ENCODE results near the gene ASB16. TPM values are rescaled to one million over a fixed set of nuclear protein-coding genes. Genes with fewer than 3 reads are reported as not detected.

Gene ASB16
- total and polyA plus RNA-seq, 4 donors = 0.02 to 0.37 (median 0.08) TPM; not detected in 1

DNA sequence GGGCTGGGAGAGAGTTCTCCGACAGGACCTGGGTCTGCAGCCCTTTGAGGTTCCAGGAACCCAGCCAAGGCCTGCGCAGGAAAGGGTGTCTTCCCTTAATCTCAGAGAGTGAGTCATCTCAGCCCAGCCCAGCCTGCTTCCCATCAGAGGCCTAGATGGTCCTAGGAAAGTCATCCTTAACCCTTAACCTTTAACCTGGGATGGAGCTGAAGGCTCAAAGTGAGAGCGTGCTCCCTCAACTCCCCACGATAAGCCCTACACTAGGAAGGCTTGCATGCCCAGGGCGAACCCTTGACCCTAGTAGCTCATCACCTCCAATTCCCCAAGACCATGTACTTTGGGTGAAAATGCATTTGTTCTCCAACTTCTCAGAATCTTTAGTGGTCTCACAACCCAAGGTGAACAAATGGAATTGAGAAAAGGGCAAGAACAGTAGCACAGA lies 34.0 kb downstream of the ASB16 start:
- no peak overlapping the region for H3K27ac ChIP-seq (ENCODE audit: low read depth in 1 of 2, low read length in 2 of 2)
- TF ChIP-seq, protein P1, sequence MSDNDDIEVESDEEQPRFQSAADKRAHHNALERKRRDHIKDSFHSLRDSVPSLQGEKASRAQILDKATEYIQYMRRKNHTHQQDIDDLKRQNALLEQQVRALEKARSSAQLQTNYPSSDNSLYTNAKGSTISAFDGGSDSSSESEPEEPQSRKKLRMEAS (IDR thresholded peaks at IDR 0.05) = no peak
- TF ChIP-seq, protein P2, sequence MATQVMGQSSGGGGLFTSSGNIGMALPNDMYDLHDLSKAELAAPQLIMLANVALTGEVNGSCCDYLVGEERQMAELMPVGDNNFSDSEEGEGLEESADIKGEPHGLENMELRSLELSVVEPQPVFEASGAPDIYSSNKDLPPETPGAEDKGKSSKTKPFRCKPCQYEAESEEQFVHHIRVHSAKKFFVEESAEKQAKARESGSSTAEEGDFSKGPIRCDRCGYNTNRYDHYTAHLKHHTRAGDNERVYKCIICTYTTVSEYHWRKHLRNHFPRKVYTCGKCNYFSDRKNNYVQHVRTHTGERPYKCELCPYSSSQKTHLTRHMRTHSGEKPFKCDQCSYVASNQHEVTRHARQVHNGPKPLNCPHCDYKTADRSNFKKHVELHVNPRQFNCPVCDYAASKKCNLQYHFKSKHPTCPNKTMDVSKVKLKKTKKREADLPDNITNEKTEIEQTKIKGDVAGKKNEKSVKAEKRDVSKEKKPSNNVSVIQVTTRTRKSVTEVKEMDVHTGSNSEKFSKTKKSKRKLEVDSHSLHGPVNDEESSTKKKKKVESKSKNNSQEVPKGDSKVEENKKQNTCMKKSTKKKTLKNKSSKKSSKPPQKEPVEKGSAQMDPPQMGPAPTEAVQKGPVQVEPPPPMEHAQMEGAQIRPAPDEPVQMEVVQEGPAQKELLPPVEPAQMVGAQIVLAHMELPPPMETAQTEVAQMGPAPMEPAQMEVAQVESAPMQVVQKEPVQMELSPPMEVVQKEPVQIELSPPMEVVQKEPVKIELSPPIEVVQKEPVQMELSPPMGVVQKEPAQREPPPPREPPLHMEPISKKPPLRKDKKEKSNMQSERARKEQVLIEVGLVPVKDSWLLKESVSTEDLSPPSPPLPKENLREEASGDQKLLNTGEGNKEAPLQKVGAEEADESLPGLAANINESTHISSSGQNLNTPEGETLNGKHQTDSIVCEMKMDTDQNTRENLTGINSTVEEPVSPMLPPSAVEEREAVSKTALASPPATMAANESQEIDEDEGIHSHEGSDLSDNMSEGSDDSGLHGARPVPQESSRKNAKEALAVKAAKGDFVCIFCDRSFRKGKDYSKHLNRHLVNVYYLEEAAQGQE (IDR thresholded peaks at IDR 0.05) = no peak
- TF ChIP-seq, protein P3, sequence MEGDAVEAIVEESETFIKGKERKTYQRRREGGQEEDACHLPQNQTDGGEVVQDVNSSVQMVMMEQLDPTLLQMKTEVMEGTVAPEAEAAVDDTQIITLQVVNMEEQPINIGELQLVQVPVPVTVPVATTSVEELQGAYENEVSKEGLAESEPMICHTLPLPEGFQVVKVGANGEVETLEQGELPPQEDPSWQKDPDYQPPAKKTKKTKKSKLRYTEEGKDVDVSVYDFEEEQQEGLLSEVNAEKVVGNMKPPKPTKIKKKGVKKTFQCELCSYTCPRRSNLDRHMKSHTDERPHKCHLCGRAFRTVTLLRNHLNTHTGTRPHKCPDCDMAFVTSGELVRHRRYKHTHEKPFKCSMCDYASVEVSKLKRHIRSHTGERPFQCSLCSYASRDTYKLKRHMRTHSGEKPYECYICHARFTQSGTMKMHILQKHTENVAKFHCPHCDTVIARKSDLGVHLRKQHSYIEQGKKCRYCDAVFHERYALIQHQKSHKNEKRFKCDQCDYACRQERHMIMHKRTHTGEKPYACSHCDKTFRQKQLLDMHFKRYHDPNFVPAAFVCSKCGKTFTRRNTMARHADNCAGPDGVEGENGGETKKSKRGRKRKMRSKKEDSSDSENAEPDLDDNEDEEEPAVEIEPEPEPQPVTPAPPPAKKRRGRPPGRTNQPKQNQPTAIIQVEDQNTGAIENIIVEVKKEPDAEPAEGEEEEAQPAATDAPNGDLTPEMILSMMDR (IDR thresholded peaks at IDR 0.05; ENCODE audit: low read depth, low read length, missing input control) = no peak
- no peak for TF ChIP-seq JUND (IDR thresholded peaks at IDR 0.05)
- no peak for TF ChIP-seq RAD21 (IDR thresholded peaks at IDR 0.05)
- TF ChIP-seq, protein P4, sequence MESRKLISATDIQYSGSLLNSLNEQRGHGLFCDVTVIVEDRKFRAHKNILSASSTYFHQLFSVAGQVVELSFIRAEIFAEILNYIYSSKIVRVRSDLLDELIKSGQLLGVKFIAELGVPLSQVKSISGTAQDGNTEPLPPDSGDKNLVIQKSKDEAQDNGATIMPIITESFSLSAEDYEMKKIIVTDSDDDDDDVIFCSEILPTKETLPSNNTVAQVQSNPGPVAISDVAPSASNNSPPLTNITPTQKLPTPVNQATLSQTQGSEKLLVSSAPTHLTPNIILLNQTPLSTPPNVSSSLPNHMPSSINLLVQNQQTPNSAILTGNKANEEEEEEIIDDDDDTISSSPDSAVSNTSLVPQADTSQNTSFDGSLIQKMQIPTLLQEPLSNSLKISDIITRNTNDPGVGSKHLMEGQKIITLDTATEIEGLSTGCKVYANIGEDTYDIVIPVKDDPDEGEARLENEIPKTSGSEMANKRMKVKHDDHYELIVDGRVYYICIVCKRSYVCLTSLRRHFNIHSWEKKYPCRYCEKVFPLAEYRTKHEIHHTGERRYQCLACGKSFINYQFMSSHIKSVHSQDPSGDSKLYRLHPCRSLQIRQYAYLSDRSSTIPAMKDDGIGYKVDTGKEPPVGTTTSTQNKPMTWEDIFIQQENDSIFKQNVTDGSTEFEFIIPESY (IDR thresholded peaks at IDR 0.05) = no peak
- no peak for TF ChIP-seq EGR1 (IDR thresholded peaks at IDR 0.05; ENCODE audit: low read depth in 2 of 2)
- TF ChIP-seq SP1 (IDR thresholded peaks at IDR 0.05) = no peak
- TF ChIP-seq RXRA (IDR thresholded peaks at IDR 0.05) = no peak
- TF ChIP-seq TAF1 (conservative IDR thresholded peaks at IDR 0.05) = no peak
- DNase-seq (ENCODE audit: low spot score) = no peak
- H3K9me3 ChIP-seq (ENCODE audit: control insufficient read depth in 4 of 4, low read length in 3 of 4) = no peaks in the 10 kb centered on the region
- 72% methylated on average over 5 of the region's 5 CpGs for WGBS
- no peak overlapping the region for H3K4me3 ChIP-seq (ENCODE audit: low read depth in 1 of 3, low read length in 3 of 3)
- no peak overlapping the region for H3K9ac ChIP-seq (ENCODE audit: low read depth in 1 of 2, low read length in 2 of 2)
- H3K27me3 ChIP-seq (ENCODE audit: control insufficient read depth in 4 of 4, insufficient read depth in 4 of 4, low read length in 3 of 4) = no peaks in the 10 kb centered on the region
- peaks cover 1 to 23% (median 20%) of the 10 kb centered on the region in 4 donors for H3K36me3 ChIP-seq (ENCODE audit: control insufficient read depth in 4 of 4, insufficient read depth in 3 of 4, low read depth in 1 of 4, low read length in 3 of 4)
- peaks cover 0 to 11% (median 4%) of the 10 kb centered on the region in 4 donors for H3K4me1 ChIP-seq (ENCODE audit: control insufficient read depth in 4 of 4, insufficient read depth in 4 of 4, low read length in 3 of 4)

DNA sequence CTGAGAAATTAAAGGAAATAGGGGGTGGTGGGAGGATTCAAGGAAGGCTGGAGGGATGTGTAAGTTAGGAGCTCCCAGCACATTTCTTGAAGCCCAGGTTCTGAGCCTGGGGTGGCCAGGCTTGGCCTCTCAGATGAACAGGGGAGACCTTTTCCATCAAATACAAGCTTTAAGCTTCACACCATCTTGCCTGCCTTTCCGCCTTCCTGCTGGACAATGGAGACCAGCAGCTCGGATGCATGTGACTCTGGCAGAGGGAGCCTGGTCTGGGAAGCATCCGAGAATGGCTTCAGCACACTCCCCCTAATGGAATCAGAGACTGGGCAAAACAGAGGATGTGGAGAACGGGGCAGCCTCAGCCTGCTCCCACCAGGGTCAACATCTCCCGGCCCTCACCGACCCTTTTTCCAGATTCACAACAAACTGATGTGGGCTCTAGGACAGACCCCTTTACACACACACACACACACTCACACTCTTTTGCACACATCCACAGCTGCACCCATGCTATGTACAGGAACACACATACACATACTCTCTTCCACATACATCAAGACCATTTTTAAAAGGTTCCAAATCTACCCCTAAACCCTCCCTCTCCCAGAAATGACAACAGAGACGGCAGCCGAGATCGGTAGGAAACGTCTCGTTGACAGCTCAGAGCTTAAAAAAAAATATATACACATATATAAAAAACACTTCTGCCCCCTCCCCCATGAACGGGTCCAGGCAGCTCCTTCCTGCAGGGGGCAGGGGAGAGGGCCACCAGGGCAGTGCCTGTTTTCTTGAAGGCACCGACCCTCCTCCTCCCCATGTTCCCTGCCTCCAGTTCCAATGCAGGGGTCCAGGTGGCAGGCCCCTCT lies 35.7 kb downstream of the ASB16 start:
- no peak for DNase-seq (ENCODE audit: low spot score)
- TF ChIP-seq, protein P1 (IDR thresholded peaks at IDR 0.05) = no peak
- TF ChIP-seq, protein P3 (IDR thresholded peaks at IDR 0.05; ENCODE audit: low read depth, low read length, missing input control) = no peak
- no peak for TF ChIP-seq GABPA (IDR thresholded peaks at IDR 0.05 in 1 of 2, conservative IDR thresholded peaks at IDR 0.05 in 1 of 2)
- no peak for TF ChIP-seq EGR1 (IDR thresholded peaks at IDR 0.05; ENCODE audit: low read depth in 2 of 2)
- TF ChIP-seq RAD21 (IDR thresholded peaks at IDR 0.05) = no peak
- no peak for TF ChIP-seq HNF4G (IDR thresholded peaks at IDR 0.05)
- no peak for TF ChIP-seq FOXA1 (IDR thresholded peaks at IDR 0.05)
- TF ChIP-seq YY1 (IDR thresholded peaks at IDR 0.05) = no peak
- no peak for TF ChIP-seq HNF4A (conservative IDR thresholded peaks at IDR 0.05)
- TF ChIP-seq, protein P4 (IDR thresholded peaks at IDR 0.05) = no peak
- no peak for TF ChIP-seq FOXA2 (IDR thresholded peaks at IDR 0.05)
- no peak for TF ChIP-seq NR2F2 (IDR thresholded peaks at IDR 0.05)
- peaks cover 1 to 29% (median 23%) of the 10 kb centered on the region in 4 donors for H3K36me3 ChIP-seq (ENCODE audit: control insufficient read depth in 4 of 4, insufficient read depth in 3 of 4, low read depth in 1 of 4, low read length in 3 of 4)
- no peaks in the 10 kb centered on the region for H3K27me3 ChIP-seq (ENCODE audit: control insufficient read depth in 4 of 4, insufficient read depth in 4 of 4, low read length in 3 of 4)
- H3K9ac ChIP-seq (ENCODE audit: low read depth in 1 of 2, low read length in 2 of 2) = no peak overlapping the region
- no peak overlapping the region for H3K4me3 ChIP-seq (ENCODE audit: low read depth in 1 of 3, low read length in 3 of 3)
- no peaks in the 10 kb centered on the region for H3K9me3 ChIP-seq (ENCODE audit: control insufficient read depth in 4 of 4, low read length in 3 of 4)
- WGBS = 73% methylated on average over 13 of the region's 13 CpGs
- peaks cover 0 to 12% (median 7%) of the 10 kb centered on the region in 4 donors for H3K4me1 ChIP-seq (ENCODE audit: control insufficient read depth in 4 of 4, insufficient read depth in 4 of 4, low read length in 3 of 4)
- H3K27ac ChIP-seq (ENCODE audit: low read depth in 1 of 2, low read length in 2 of 2) = no peak overlapping the region

Data from liver (tissue), 9 donors.